Right lobe of liver (tissue), 6 donors: ENCODE results near the gene GAS2L1. TPM values are rescaled to one million over a fixed set of nuclear protein-coding genes. Genes with fewer than 3 reads are reported as not detected.

Experiments used
- ATAC-seq, 4 donors: fragments of 200-7000 bp; cut with Tn5 transposase; one replicate each; pipeline ENCODE4 v1.9.1; 2020; ENCODE audit warnings: mild to moderate bottlenecking in 4 of 4, moderate library complexity in 4 of 4
- DNase-seq, 3 donors: peaks; one replicate each; pipeline ENCODE4 v3.0.0-alpha.2; 2020
- H3K27ac ChIP-seq, 3 donors: fragments of 200-600 bp; one replicate each; pipeline ENCODE4 v1.8.0; 2022
- H3K27me3 ChIP-seq, 2 donors: fragments of 200-600 bp; one replicate each; pipeline ENCODE4 v1.8.0; 2022
- H3K36me3 ChIP-seq, 4 donors: fragments of 200-600 bp; sonication (generic) in 1 of 4; one replicate each; pipeline versions ENCODE4 v1.5.1 to v1.8.0; 2017 to 2022; ENCODE audit warnings: control low read depth in 1 of 4
- H3K4me1 ChIP-seq, 4 donors: fragments of 200-600 bp; sonication (generic) in 1 of 4; one replicate each; pipeline versions ENCODE4 v1.5.1 to v1.8.0; 2017 to 2022; ENCODE audit warnings: control low read depth in 1 of 4
- H3K4me3 ChIP-seq, 3 donors: fragments of 200-600 bp; one replicate each; pipeline ENCODE4 v1.8.0; 2022
- H3K9me3 ChIP-seq, 4 donors: fragments of 200-600 bp; sonication (generic) in 1 of 4; one replicate each; pipeline versions ENCODE4 v1.5.1 to v1.8.0; 2017 to 2022; ENCODE audit warnings: control low read depth in 1 of 4
- POLR2A ChIP-seq: fragments of 450-650 bp; IDR thresholded peaks from one replicate; pipeline ENCODE4 v1.6.1; 2017; ENCODE audit warnings: antibody characterized with exemption, mild to moderate bottlenecking
- WGBS: methylation state at CpG from one replicate; pipeline ENCODE4 v1.1.6; 2018; ENCODE audit warnings: low coverage, low lambda C conversion rate; ENCODE audit not compliant: insufficient coverage; ENCODE audit errors: missing lambda C conversion rate; 5-methylcytosine and 5-hydroxymethylcytosine counted together
- intact Hi-C, 2 donors: fragments of 100-400 bp; cut with DNase I; formaldehyde crosslinking; loops; one replicate each; pipeline versions ENCODE4 v1.11.2 to v1.14.1; 2022
- total RNA-seq, 6 experiments: library from RNA; depleted of rRNA in 2 of 6; stranded (reverse); fragments of >200 nt in 2 of 6; fragmentation: NEBNext Ultra II Directional in 3 of 6; extraction: Animal tissue kit (Norgen Biotek cat#: 25700) in 3 of 6; gene quantifications; one replicate each; pipeline versions ENCODE4 v1.1.0 to v1.2.4, GENCODE V29; 2016 to 2023
- TF ChIP-seq, protein P1 (sequence below), 4 donors: fragments of 200-600 bp in 3 of 4; fragments of 450-650 bp in 1 of 4; IDR thresholded peaks; one replicate each; pipeline versions ENCODE4 v1.5.1 to v1.8.0; 2016 to 2022; ENCODE audit warnings: antibody characterized with exemption in 4 of 4, mild to moderate bottlenecking in 2 of 4
- donor health status: DM: no; HTN: yes; CAD: no.
- donor health status: DM: no; HTN: no; CAD: no.
- donor health status: DM: no; HTN: no; CAD: no.
- donor health status: DM: no; HTN: yes; CAD: no.
- donor health status: DM: no; HTN: yes; CAD: no.

The GAS2L1 gene
- total RNA-seq, 6 experiments from 2014 or later, result 8.9 to 15.8 (median 11.5) TPM

DNA sequence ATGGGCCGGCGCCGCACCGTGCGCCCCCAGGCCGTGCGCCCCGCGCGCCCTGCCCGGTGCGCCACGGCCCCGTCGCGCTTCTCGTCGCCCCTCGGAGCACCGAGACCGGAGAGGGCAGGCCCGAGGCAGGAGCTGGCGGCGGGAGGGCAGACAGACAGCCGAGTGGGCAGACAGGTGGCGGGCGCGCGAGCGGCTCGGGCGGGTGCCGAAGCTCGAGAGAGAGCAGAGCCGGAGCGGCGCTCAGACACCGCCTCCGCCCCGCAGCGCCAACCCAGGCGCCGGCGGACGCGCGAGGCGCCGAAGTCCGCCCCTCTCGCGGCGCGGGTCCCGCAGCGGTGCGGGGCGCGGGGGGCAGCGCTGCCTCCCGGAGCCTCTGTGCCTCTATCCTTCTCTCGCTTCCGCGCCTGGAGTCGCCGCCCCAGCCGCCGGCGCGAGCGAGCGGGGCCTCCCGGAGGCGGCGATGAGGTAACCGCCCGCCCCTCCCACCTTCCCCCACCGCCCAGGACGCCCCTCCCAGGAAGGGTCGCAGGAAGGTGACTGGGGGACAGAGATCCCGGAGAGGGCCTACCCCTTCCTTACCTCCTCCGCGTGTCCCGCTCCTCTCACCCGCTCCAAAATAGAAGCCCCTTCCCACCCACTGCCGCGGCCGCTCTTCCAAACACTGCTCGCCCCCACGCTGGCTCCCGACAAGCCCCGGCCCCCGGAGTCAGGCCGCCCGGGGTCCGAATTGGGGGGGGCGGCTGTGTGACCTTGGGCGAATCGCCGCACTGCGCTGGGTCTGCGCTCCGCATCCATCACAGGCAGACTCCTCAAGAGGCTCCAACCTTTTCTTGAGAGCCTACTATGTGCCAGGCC is 9.1 kb downstream of the GAS2L1 start, which contains the start of gene RASL10A:
TSS of gene RASL10A (minus strand) at position 412 of the 855 bp plus-strand sequence. CDS start 451 bp downstream, outside the sequence.
- peaks cover 0 to 12% (median 4%) of the 10 kb centered on the region in 4 donors for H3K4me1 ChIP-seq
- peaks cover 0 to 9% of the 10 kb centered on the region in 2 donors for H3K27me3 ChIP-seq
- TF ChIP-seq POLR2A, result no peak
- TF ChIP-seq, protein P1, sequence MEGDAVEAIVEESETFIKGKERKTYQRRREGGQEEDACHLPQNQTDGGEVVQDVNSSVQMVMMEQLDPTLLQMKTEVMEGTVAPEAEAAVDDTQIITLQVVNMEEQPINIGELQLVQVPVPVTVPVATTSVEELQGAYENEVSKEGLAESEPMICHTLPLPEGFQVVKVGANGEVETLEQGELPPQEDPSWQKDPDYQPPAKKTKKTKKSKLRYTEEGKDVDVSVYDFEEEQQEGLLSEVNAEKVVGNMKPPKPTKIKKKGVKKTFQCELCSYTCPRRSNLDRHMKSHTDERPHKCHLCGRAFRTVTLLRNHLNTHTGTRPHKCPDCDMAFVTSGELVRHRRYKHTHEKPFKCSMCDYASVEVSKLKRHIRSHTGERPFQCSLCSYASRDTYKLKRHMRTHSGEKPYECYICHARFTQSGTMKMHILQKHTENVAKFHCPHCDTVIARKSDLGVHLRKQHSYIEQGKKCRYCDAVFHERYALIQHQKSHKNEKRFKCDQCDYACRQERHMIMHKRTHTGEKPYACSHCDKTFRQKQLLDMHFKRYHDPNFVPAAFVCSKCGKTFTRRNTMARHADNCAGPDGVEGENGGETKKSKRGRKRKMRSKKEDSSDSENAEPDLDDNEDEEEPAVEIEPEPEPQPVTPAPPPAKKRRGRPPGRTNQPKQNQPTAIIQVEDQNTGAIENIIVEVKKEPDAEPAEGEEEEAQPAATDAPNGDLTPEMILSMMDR (IDR thresholded peaks at IDR 0.05), result no peak
- intact Hi-C loops, result no loop called here
- peak within 1 kb of the TSS in 1 of 3 donors; percentile 31 for H3K4me3 ChIP-seq
- no peak for ATAC-seq
- no peaks in the 10 kb centered on the region for H3K36me3 ChIP-seq
- 2% methylated on average over 11 of the region's 103 CpGs for WGBS
- no peak within 1 kb of the TSS for H3K27ac ChIP-seq
- H3K9me3 ChIP-seq, result no peaks in the 10 kb centered on the region
- peak in 2 of 3 donors; percentile 38 to 48 for DNase-seq

GRCh38 chr22:29316141-29316828 is 9.8 kb downstream of the GAS2L1 start:
- peak in 1 of 3 donors; percentile 35 for DNase-seq
- TF ChIP-seq, protein P1 (IDR thresholded peaks at IDR 0.05), result no peak
- no peak for TF ChIP-seq POLR2A
- no peak for ATAC-seq
- H3K4me3 ChIP-seq, result no peak overlapping the region
- H3K27me3 ChIP-seq, result peaks cover 0 to 9% of the 10 kb centered on the region in 2 donors
- H3K9me3 ChIP-seq, result no peaks in the 10 kb centered on the region
- no peak overlapping the region for H3K27ac ChIP-seq
- 50% methylated on average over 6 of the region's 18 CpGs for WGBS
- intact Hi-C loops, result no loop called here
- no peaks in the 10 kb centered on the region for H3K36me3 ChIP-seq
- H3K4me1 ChIP-seq, result peaks cover 0 to 12% (median 3%) of the 10 kb centered on the region in 4 donors

DNA sequence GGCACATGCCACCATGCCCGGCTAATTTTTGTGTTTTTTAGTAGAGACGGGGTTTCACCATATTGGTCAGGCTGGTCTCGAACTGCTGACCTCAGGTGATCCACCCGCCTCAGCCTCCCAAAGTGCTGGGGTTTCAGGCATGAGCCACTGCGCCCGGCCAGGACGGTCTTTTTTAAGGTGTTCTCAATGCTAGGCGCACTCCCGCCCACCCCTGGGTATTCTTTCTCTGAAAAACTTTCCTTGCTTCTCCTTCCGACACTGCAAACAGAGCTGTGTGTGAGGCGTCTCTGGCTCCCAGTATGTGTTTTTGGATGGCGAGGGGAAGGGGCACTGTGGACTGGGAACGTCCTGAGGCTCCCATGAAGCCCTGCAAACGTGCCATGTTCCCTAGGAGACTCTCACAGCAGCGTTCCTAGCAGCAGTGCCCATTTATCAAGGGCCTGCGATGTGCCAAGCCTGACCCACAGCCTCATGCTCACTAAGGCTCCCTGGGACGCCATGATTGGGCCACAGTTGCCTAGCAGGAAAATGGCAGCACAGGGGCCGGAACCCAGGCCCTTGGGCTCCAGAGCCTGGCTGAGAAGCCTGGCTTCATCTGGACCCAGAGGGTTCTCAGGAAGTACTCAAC is 11.5 kb downstream of the GAS2L1 start:
- no peak for DNase-seq
- H3K9me3 ChIP-seq, result no peaks in the 10 kb centered on the region
- TF ChIP-seq POLR2A, result no peak
- TF ChIP-seq, protein P1 (IDR thresholded peaks at IDR 0.05), result no peak
- no peak for ATAC-seq
- H3K4me3 ChIP-seq, result no peak overlapping the region
- H3K4me1 ChIP-seq, result peaks cover 0 to 12% (median 3%) of the 10 kb centered on the region in 4 donors
- intact Hi-C loops, result no loop called here
- no peak overlapping the region for H3K27ac ChIP-seq
- 90% methylated on average over 11 of the region's 18 CpGs for WGBS
- peaks cover 0 to 9% of the 10 kb centered on the region in 2 donors for H3K27me3 ChIP-seq
- no peaks in the 10 kb centered on the region for H3K36me3 ChIP-seq

DNA sequence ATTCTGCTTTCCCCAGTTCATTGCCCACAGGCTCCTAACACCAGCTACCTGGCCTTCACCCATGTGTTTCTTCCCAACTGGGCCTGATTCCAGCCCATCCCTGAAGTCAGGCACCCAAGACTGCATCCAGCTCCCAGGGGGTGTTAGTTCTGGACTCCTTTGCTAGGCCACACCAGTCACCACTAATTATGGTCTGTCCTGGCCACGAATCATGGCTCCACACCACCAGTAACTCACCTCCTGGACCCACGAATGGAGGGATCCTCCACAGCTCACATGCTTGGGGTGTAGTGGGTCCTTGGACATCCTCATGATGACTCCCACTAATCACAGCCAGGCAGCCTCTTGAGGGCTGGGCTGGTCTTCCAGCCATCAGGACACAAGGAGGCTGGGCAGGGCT is 12.6 kb downstream of the GAS2L1 start:
- 50% methylated on average over 1 of the region's 2 CpGs for WGBS
- no peak for TF ChIP-seq POLR2A
- TF ChIP-seq, protein P1 (IDR thresholded peaks at IDR 0.05), result no peak

More for the DNA sequence above, 12.6 kb downstream of the GAS2L1 start:
- Histone ChIP-seq H3K9me3 (no peaks in the 10 kb centered on the region), H3K36me3 (no peaks in the 10 kb centered on the region), H3K27ac (no peak overlapping the region), H3K27me3 (peaks cover 0 to 9% of the 10 kb centered on the region in 2 donors), H3K4me1 (peaks cover 0 to 6% (median 3%) of the 10 kb centered on the region in 4 donors), H3K4me3 (no peak overlapping the region)
- DNase-seq (no peak), ATAC-seq (no peak)
- intact Hi-C loops, result no loop called here
